ENCODE results near the gene SMARCE1. TPM values are rescaled to one million over a fixed set of nuclear protein-coding genes. Genes with fewer than 3 reads are reported as not detected.

The SMARCE1 gene
- total and polyA plus RNA-seq, 5 donors from 2014 or later, result 76.9 to 228 (median 173) TPM

DNA sequence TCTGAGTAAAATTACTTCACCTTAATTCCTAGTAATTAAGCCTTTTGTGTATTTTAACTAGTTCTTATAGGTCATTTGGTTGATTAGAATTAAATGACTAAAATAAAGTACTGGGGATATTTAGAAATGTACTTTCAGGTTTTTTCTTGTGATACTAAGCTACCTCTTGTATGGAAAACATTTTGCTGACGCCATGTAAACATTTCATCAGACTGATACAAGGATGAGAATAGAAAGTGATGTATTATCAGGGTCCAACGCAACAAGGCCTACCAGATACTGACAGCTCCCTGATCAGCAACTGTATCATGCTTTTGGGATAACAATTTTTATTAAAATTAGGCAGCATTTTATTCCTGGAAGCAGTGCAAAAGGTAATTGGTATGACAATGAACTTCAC, 1.7 kb downstream of the SMARCE1 start:
- Histone ChIP-seq H3K4me1 (ENCODE audit: control insufficient read depth, insufficient read depth, low read length, poor library complexity, severe bottlenecking) (peaks cover 37% of the 10 kb centered on the region), H3K9me3 (ENCODE audit: control insufficient read depth in 2 of 2, low read length in 2 of 2) (no peaks in the 10 kb centered on the region), H3K4me3 (ENCODE audit: low read depth, low read length) (peak overlapping the region; percentile 79), H3K36me3 (ENCODE audit: control insufficient read depth, insufficient read depth, low read length) (peaks cover 36% of the 10 kb centered on the region), H3K27me3 (ENCODE audit: control insufficient read depth, insufficient read depth, low read length) (no peaks in the 10 kb centered on the region), H3K27ac (ENCODE audit: insufficient read depth, low read length, poor library complexity, severe bottlenecking) (peak overlapping the region; percentile 25)
- Mint-ChIP-seq H3K4me3 (peak overlapping the region; percentile 96 to 100 (median 98)), H3K9me3 (peaks cover 0 to 1% (median 0%) of the 10 kb centered on the region in 7 donors), H3K27me3 (no peaks in the 10 kb centered on the region), H3K4me1 (peaks cover 42 to 74% (median 59%) of the 10 kb centered on the region in 4 donors), H3K36me3 (peaks cover 25% of the 10 kb centered on the region), H3K27ac (peak overlapping the region in 1 of 3 donors; percentile 99)
- ATAC-seq (ENCODE audit: low read depth in 2 of 2) (no peak), DNase-seq (no peak)

GRCh38 chr17:40645291-40645690, 2.3 kb downstream of the SMARCE1 start:
- Histone ChIP-seq H3K27ac (ENCODE audit: insufficient read depth, low read length, poor library complexity, severe bottlenecking) (peak overlapping the region; percentile 25), H3K27me3 (ENCODE audit: control insufficient read depth, insufficient read depth, low read length) (no peaks in the 10 kb centered on the region), H3K36me3 (ENCODE audit: control insufficient read depth, insufficient read depth, low read length) (peaks cover 43% of the 10 kb centered on the region), H3K4me1 (ENCODE audit: control insufficient read depth, insufficient read depth, low read length, poor library complexity, severe bottlenecking) (peaks cover 38% of the 10 kb centered on the region), H3K9me3 (ENCODE audit: control insufficient read depth in 2 of 2, low read length in 2 of 2) (no peaks in the 10 kb centered on the region), H3K4me3 (ENCODE audit: low read depth, low read length) (peak overlapping the region; percentile 79)
- DNase-seq (peak in 1 of 3 donors; percentile 24), ATAC-seq (ENCODE audit: low read depth in 2 of 2) (no peak)
- Mint-ChIP-seq H3K4me1 (peaks cover 49 to 81% (median 64%) of the 10 kb centered on the region in 4 donors), H3K27ac (peak overlapping the region in 2 of 3 donors; percentile 70 to 99), H3K36me3 (peaks cover 26% of the 10 kb centered on the region), H3K27me3 (no peaks in the 10 kb centered on the region), H3K4me3 (peak overlapping the region; percentile 52 to 100 (median 78)), H3K9me3 (peaks cover 0 to 1% (median 0%) of the 10 kb centered on the region in 7 donors)

DNA sequence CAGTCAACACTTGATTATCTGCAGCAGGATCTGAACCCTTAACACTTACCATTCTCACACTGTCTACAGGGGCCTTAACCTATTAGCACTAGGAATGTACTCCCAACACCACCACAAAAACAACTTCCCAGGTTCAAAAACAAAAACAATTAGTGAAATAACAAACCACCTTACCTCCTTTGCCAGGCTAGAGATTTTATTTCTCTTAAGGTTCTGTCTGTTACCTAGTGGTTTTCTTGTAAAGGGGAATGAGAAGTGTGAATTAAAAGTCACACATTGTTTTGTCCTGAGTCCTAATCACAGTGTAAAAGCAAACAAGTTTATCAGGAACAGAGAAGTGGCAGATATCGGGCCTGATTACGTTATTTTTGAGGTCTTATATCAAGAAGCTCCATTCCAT, 9.7 kb downstream of the SMARCE1 start:
- Histone ChIP-seq H3K36me3 (ENCODE audit: control insufficient read depth, insufficient read depth, low read length) (peaks cover 95% of the 10 kb centered on the region), H3K4me3 (ENCODE audit: low read depth, low read length) (no peak overlapping the region), H3K4me1 (ENCODE audit: control insufficient read depth, insufficient read depth, low read length, poor library complexity, severe bottlenecking) (peaks cover 4% of the 10 kb centered on the region), H3K27me3 (ENCODE audit: control insufficient read depth, insufficient read depth, low read length) (no peaks in the 10 kb centered on the region), H3K27ac (ENCODE audit: insufficient read depth, low read length, poor library complexity, severe bottlenecking) (no peak overlapping the region), H3K9me3 (ENCODE audit: control insufficient read depth in 2 of 2, low read length in 2 of 2) (no peaks in the 10 kb centered on the region)
- peak overlapping the region in 2 of 3 donors; percentile 39 to 53 for H3K27ac Mint-ChIP-seq
- peaks cover 37% of the 10 kb centered on the region for H3K36me3 Mint-ChIP-seq
- H3K27me3 Mint-ChIP-seq, result no peaks in the 10 kb centered on the region
- no peaks in the 10 kb centered on the region for H3K9me3 Mint-ChIP-seq
- peaks cover 18 to 44% (median 37%) of the 10 kb centered on the region in 4 donors for H3K4me1 Mint-ChIP-seq
- no peak for ATAC-seq (ENCODE audit: low read depth in 2 of 2)
- DNase-seq, result no peak
- peak overlapping the region in 1 of 4 donors; percentile 21 for H3K4me3 Mint-ChIP-seq

GRCh38 chr17:40633871-40634270, 13.7 kb downstream of the SMARCE1 start:
- H3K27ac ChIP-seq (ENCODE audit: insufficient read depth, low read length, poor library complexity, severe bottlenecking), result no peak overlapping the region
- peaks cover 3% of the 10 kb centered on the region for H3K4me1 ChIP-seq (ENCODE audit: control insufficient read depth, insufficient read depth, low read length, poor library complexity, severe bottlenecking)
- no peak for DNase-seq
- H3K4me3 ChIP-seq (ENCODE audit: low read depth, low read length), result no peak overlapping the region
- Mint-ChIP-seq H3K27me3 (no peaks in the 10 kb centered on the region), H3K36me3 (peaks cover 39% of the 10 kb centered on the region), H3K4me3 (no peak overlapping the region), H3K9me3 (no peaks in the 10 kb centered on the region), H3K4me1 (peaks cover 10 to 16% (median 11%) of the 10 kb centered on the region in 4 donors), H3K27ac (peak overlapping the region; percentile 21 to 86 (median 82))
- H3K9me3 ChIP-seq (ENCODE audit: control insufficient read depth in 2 of 2, low read length in 2 of 2), result no peaks in the 10 kb centered on the region
- peaks cover 93% of the 10 kb centered on the region for H3K36me3 ChIP-seq (ENCODE audit: control insufficient read depth, insufficient read depth, low read length)
- H3K27me3 ChIP-seq (ENCODE audit: control insufficient read depth, insufficient read depth, low read length), result no peaks in the 10 kb centered on the region
- no peak for ATAC-seq (ENCODE audit: low read depth in 2 of 2)

DNA sequence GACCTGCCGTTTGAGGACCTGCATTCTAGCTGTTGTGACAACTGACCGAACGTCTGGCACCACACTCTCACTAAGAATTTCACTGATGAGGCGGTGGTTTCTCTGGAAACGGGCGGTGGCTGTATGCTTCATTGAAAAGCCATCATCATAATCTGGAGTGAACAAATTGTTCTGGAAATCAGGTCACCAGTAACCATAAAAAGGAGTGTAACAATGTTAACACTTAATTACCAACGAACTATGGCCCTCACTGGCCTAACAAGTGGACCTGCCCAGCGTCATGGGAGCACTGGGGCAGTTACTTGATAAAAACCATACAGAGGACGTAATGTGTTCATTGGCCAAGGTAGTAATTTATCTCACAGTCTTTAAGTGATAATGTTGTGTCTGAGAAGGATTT, 15.4 kb downstream of the SMARCE1 start:
- H3K9me3 ChIP-seq (ENCODE audit: control insufficient read depth in 2 of 2, low read length in 2 of 2), result no peaks in the 10 kb centered on the region
- no peak for ATAC-seq (ENCODE audit: low read depth in 2 of 2)
- H3K27ac Mint-ChIP-seq, result peak overlapping the region in 1 of 3 donors; percentile 5

GRCh38 chr17:40629842-40630241, 17.8 kb downstream of the SMARCE1 start:
- H3K4me3 ChIP-seq (ENCODE audit: low read depth, low read length), result no peak overlapping the region
- peaks cover 29% of the 10 kb centered on the region for H3K36me3 Mint-ChIP-seq
- H3K4me1 ChIP-seq (ENCODE audit: control insufficient read depth, insufficient read depth, low read length, poor library complexity, severe bottlenecking), result peaks cover 9% of the 10 kb centered on the region
- no peak overlapping the region for H3K4me3 Mint-ChIP-seq
- no peak overlapping the region for H3K27ac ChIP-seq (ENCODE audit: insufficient read depth, low read length, poor library complexity, severe bottlenecking)
- no peaks in the 10 kb centered on the region for H3K27me3 ChIP-seq (ENCODE audit: control insufficient read depth, insufficient read depth, low read length)
- H3K36me3 ChIP-seq (ENCODE audit: control insufficient read depth, insufficient read depth, low read length), result peaks cover 68% of the 10 kb centered on the region
- DNase-seq (no peak), ATAC-seq (ENCODE audit: low read depth in 2 of 2) (no peak)
- peaks cover 8 to 25% (median 15%) of the 10 kb centered on the region in 4 donors for H3K4me1 Mint-ChIP-seq
- H3K27me3 Mint-ChIP-seq, result no peaks in the 10 kb centered on the region
- no peaks in the 10 kb centered on the region for H3K9me3 Mint-ChIP-seq
- H3K9me3 ChIP-seq (ENCODE audit: control insufficient read depth in 2 of 2, low read length in 2 of 2), result no peaks in the 10 kb centered on the region
- H3K27ac Mint-ChIP-seq, result peak overlapping the region in 1 of 3 donors; percentile 62

More for the DNA sequence above, 15.4 kb downstream of the SMARCE1 start:
- Mint-ChIP-seq H3K27me3 (no peaks in the 10 kb centered on the region), H3K36me3 (peaks cover 42% of the 10 kb centered on the region), H3K4me1 (peaks cover 0 to 8% (median 2%) of the 10 kb centered on the region in 4 donors), H3K4me3 (no peak overlapping the region), H3K9me3 (no peaks in the 10 kb centered on the region)
- Histone ChIP-seq H3K27ac (ENCODE audit: insufficient read depth, low read length, poor library complexity, severe bottlenecking) (no peak overlapping the region), H3K4me3 (ENCODE audit: low read depth, low read length) (no peak overlapping the region), H3K36me3 (ENCODE audit: control insufficient read depth, insufficient read depth, low read length) (peaks cover 87% of the 10 kb centered on the region), H3K4me1 (ENCODE audit: control insufficient read depth, insufficient read depth, low read length, poor library complexity, severe bottlenecking) (peaks cover 3% of the 10 kb centered on the region), H3K27me3 (ENCODE audit: control insufficient read depth, insufficient read depth, low read length) (no peaks in the 10 kb centered on the region)
- DNase-seq, result no peak

- Histone ChIP-seq H3K4me3 (ENCODE audit: low read depth, low read length) (peak overlapping the region; percentile 32), H3K27me3 (ENCODE audit: control insufficient read depth, insufficient read depth, low read length) (no peaks in the 10 kb centered on the region), H3K4me1 (ENCODE audit: control insufficient read depth, insufficient read depth, low read length, poor library complexity, severe bottlenecking) (peaks cover 40% of the 10 kb centered on the region), H3K9me3 (ENCODE audit: control insufficient read depth in 2 of 2, low read length in 2 of 2) (no peaks in the 10 kb centered on the region), H3K36me3 (ENCODE audit: control insufficient read depth, insufficient read depth, low read length) (peaks cover 27% of the 10 kb centered on the region), H3K27ac (ENCODE audit: insufficient read depth, low read length, poor library complexity, severe bottlenecking) (no peak overlapping the region)
- Mint-ChIP-seq H3K27ac (peak overlapping the region; percentile 66 to 75 (median 69)), H3K4me3 (peak overlapping the region in 2 of 4 donors; percentile 5 to 21), H3K27me3 (no peaks in the 10 kb centered on the region), H3K36me3 (peaks cover 4% of the 10 kb centered on the region), H3K4me1 (peaks cover 21 to 54% (median 38%) of the 10 kb centered on the region in 4 donors), H3K9me3 (no peaks in the 10 kb centered on the region)
- peak in 1 of 3 donors; percentile 38 for DNase-seq
- ATAC-seq (ENCODE audit: low read depth in 2 of 2), result no peak
Observed at GRCh38 chr17:40625311-40625710, 22.3 kb downstream of the SMARCE1 start.

Data from CD4-positive, CD25-positive, alpha-beta regulatory T cell (primary cell).